HepG2 (cell line): Measurements from ENCODE around the gene LEMD2. TPM values are rescaled to one million over a fixed set of nuclear protein-coding genes. Genes with fewer than 3 reads are reported as not detected.

Experiments used
- ATAC-seq: fragments of 200-7000 bp; cut with Tn5 transposase; 3 replicates; pipeline ENCODE4 v1.9.1; 2020; ENCODE audit warnings: mild to moderate bottlenecking, moderate library complexity
- BruUV-seq: library from RNA; stranded (reverse); fragments of 400-500 nt; replicated peaks from 2 replicates; lab custom pipeline; 2021; lab: Mats Ljungman, UMichigan
- CTCF ChIA-PET: fragments of 300-600 bp; formaldehyde crosslinking; extraction: SDS; loops from one replicate; lab custom pipeline; 2021; ENCODE audit warnings: low total read pairs, inconsistent platforms, low intra/inter-chr PET ratio; lab: Yijun Ruan, JAX
- POLR2A ChIA-PET: fragments of 350-600 bp; sonication (Branson Sonifier 250); formaldehyde crosslinking; loops from one replicate; lab custom pipeline; 2020; ENCODE audit warnings: antibody characterized with exemption, inconsistent platforms; lab: Yijun Ruan, JAX
- DNase-seq: peaks from one replicate; pipeline ENCODE4 v3.0.0-alpha.2; 2015; ENCODE audit warnings: low spot score
- FAIRE-seq: peaks from 3 replicates; lab custom pipeline; 2011; peaks lifted over from hg19 to GRCh38; lab: Jason Lieb, UNC
- H2AFZ ChIP-seq: one replicate; pipeline ENCODE4 v1.6.1; 2011; ENCODE audit warnings: low read length, inconsistent platforms
- H3K27ac ChIP-seq: fragments of 300-600 bp; 3 replicates; pipeline ENCODE4 v1.8.0; 2011; ENCODE audit warnings: mixed run types, mild to moderate bottlenecking, mixed read lengths, low read length, inconsistent platforms; ENCODE audit not compliant: insufficient read depth; ENCODE audit errors: extremely low read length
- H3K27me3 ChIP-seq, 2 experiments: fragments of 200-600 bp in 1 of 2; 2 replicates in 1 of 2; 3 replicates in 1 of 2; pipeline versions ENCODE4 v1.6.0 to v1.8.0; 2011; ENCODE audit warnings: low read length in 2 of 2, mild to moderate bottlenecking in 2 of 2, moderate library complexity in 2 of 2, inconsistent platforms in 1 of 2; ENCODE audit not compliant: insufficient read depth in 2 of 2, control insufficient read depth in 1 of 2
- H3K36me3 ChIP-seq, 2 experiments: fragments of 200-600 bp in 1 of 2; replicated peaks in 1 of 2; 2 replicates in 1 of 2; 3 replicates in 1 of 2; pipeline versions ENCODE4 v1.5.1 to v1.8.0; 2011; ENCODE audit warnings: low read length in 2 of 2, inconsistent platforms in 1 of 2; ENCODE audit not compliant: insufficient read depth in 2 of 2, control insufficient read depth in 1 of 2
- H3K4me1 ChIP-seq: 2 replicates; pipeline ENCODE4 v1.5.1; 2012; ENCODE audit warnings: low read length, inconsistent platforms; ENCODE audit not compliant: insufficient read depth
- H3K4me2 ChIP-seq: 2 replicates; pipeline ENCODE4 v1.6.0; 2011; ENCODE audit warnings: low read depth, low read length, inconsistent platforms
- H3K4me3 ChIP-seq, 3 experiments: fragments of 200-600 bp in 1 of 3; sonication (generic), shearing (Covaris generic) in 1 of 3; replicated peaks in 1 of 3; 2 replicates each; pipeline ENCODE4 v1.5.1; 2011 to 2016; ENCODE audit warnings: low read length in 3 of 3, inconsistent platforms in 2 of 3, low read depth in 2 of 3, mild to moderate bottlenecking in 2 of 3, control low read depth in 1 of 3, mixed read lengths in 1 of 3; ENCODE audit not compliant: insufficient read depth in 1 of 3
- H3K79me2 ChIP-seq: one replicate; pipeline ENCODE4 v1.6.1; 2011; ENCODE audit warnings: low read length, inconsistent platforms; ENCODE audit not compliant: insufficient read depth
- H3K9ac ChIP-seq: 2 replicates; pipeline ENCODE4 v1.6.0; 2011; ENCODE audit warnings: mild to moderate bottlenecking, low read depth, low read length, inconsistent platforms; ENCODE audit not compliant: insufficient read depth
- H3K9me3 ChIP-seq: 2 replicates; pipeline ENCODE4 v1.5.1; 2012; ENCODE audit warnings: mild to moderate bottlenecking, low read length
- H4K20me1 ChIP-seq: 2 replicates; pipeline ENCODE4 v1.6.0; 2011; ENCODE audit warnings: inconsistent platforms, mild to moderate bottlenecking, low read length, moderate library complexity; ENCODE audit not compliant: insufficient read depth
- FOXO4 ChIP-seq: sonication (generic); formaldehyde crosslinking; conservative IDR thresholded peaks from 2 replicates; pipeline ENCODE4 v1.8.1; 2023; ENCODE audit warnings: missing genetic modification reagents
- HNRNPLL ChIP-seq: fragments of 200-400 bp; formaldehyde crosslinking; IDR thresholded peaks from 2 replicates; pipeline ENCODE4 v1.6.1; 2017; ENCODE audit warnings: mild to moderate bottlenecking, low read depth, low read length; ENCODE audit not compliant: poor library complexity, severe bottlenecking
- IKZF5 ChIP-seq: IDR thresholded peaks from 2 replicates; pipeline ENCODE4 v1.6.1; 2018; ENCODE audit warnings: missing genetic modification reagents, mild to moderate bottlenecking, missing compliant biosample characterization
- NCOA1 ChIP-seq: sonication (generic); formaldehyde crosslinking; IDR thresholded peaks from 2 replicates; pipeline ENCODE4 v1.9.0; 2021; ENCODE audit warnings: missing genetic modification reagents
- PRMT3 ChIP-seq: sonication (generic); formaldehyde crosslinking; IDR thresholded peaks from 2 replicates; pipeline ENCODE4 v1.8.1; 2022; ENCODE audit warnings: low read depth, mild to moderate bottlenecking, moderate library complexity, missing genetic modification reagents, borderline replicate concordance
- ZNF224 ChIP-seq: sonication (generic); formaldehyde crosslinking; IDR thresholded peaks from 2 replicates; pipeline ENCODE4 v1.5.0; 2020; ENCODE audit warnings: mild to moderate bottlenecking, missing genetic modification reagents
- ZNF713 ChIP-seq: sonication (generic); formaldehyde crosslinking; IDR thresholded peaks from 2 replicates; pipeline ENCODE4 v1.4.0; 2020; ENCODE audit warnings: mild to moderate bottlenecking, missing genetic modification reagents
- WGBS: methylation state at CpG from one replicate; pipeline ENCODE4 v1.1.6; 2017; ENCODE audit warnings: low lambda C conversion rate; 5-methylcytosine and 5-hydroxymethylcytosine counted together
- in situ Hi-C: cut with HindIII; loops from 2 replicates; pipeline ENCODE4 v1.10.0; 2017; ENCODE audit warnings: low pct_unique_long_range_greater_than_20kb; ENCODE audit not compliant: extremely low pct_ligation_motif_present
- intact Hi-C: fragments of 100-400 bp; cut with micrococcal nuclease; formaldehyde crosslinking; loops from one replicate; pipeline ENCODE4 v1.10.0; 2022; ENCODE audit not compliant: unreplicated experiment
- polyA plus RNA-seq, 8 experiments: library from polyadenylated mRNA; depleted of rRNA in 3 of 8; stranded (reverse) in 7 of 8; unstranded in 1 of 8; fragments of >200 nt; fragmentation: Illumina TruSeq in 4 of 8; extraction: Trizol in 4 of 8; gene quantifications; 2 replicates each; pipeline versions ENCODE4 v1.2.1 to v1.2.3, GENCODE V29; 2011 to 2016; ENCODE audit warnings: low read depth in 4 of 8, missing spikeins in 1 of 8, mixed read lengths in 1 of 8; ENCODE audit not compliant: insufficient read depth in 1 of 8
- total RNA-seq, 5 experiments: library from RNA; depleted of rRNA; stranded (reverse); fragments of >200 nt; fragmentation: Illumina TruSeq; extraction: Trizol; gene quantifications; 2 replicates each; pipeline ENCODE4 v1.2.3, GENCODE V29; 2016; ENCODE audit warnings: low read depth in 1 of 5

LEMD2 gene
- total and polyA plus RNA-seq, 2 of the 13 experiments (the other 11 are each of a cell fraction or from before 2014, with no cell fraction given): 45.2 to 62.9 TPM

GRCh38 chr6:33806841-33807240 is 17.9 kb upstream of the LEMD2 start:
- Histone ChIP-seq H4K20me1 (no peaks in the 10 kb centered on the region; the same call in 1 of the 2 replicates), H3K79me2 (no peaks in the 10 kb centered on the region), H3K36me3 (no peaks in the 10 kb centered on the region), H3K27me3 (peaks cover 8 to 78% of the 10 kb centered on the region in 2 experiments; a peak in 4 of 5 replicates), H3K4me2 (no peak overlapping the region), H3K9me3 (no peaks in the 10 kb centered on the region), H2AFZ (no peak overlapping the region), H3K27ac (no peak overlapping the region), H3K4me1 (no peaks in the 10 kb centered on the region), H3K4me3 (no peak overlapping the region), H3K9ac (no peak overlapping the region)
- POLR2A ChIA-PET: no interaction called here
- ATAC-seq: no peak
- TF ChIP-seq ZNF713: no peak
- TF ChIP-seq HNRNPLL: no peak
- WGBS: 23% methylated on average over 8 of the region's 9 CpGs
- in situ Hi-C loops (no loop called here), intact Hi-C loops (no loop called here)
- FAIRE-seq: no peak
- no peak for DNase-seq
- BruUV-seq: no TSS peak
- CTCF ChIA-PET: no interaction called here

- no TSS peak for BruUV-seq
- ChIA-PET CTCF (no interaction called here), POLR2A (no interaction called here)
- H2AFZ ChIP-seq: no peak within 1 kb of the TSS
- no peak within 1 kb of the TSS for H3K4me2 ChIP-seq
- intact Hi-C loops: no loop called here
- DNase-seq (no peak), ATAC-seq (no peak), FAIRE-seq (no peak)
- no peaks in the 10 kb centered on the region for H3K4me1 ChIP-seq
- H3K27me3 ChIP-seq: peaks cover 11 to 83% of the 10 kb centered on the region in 2 experiments; a peak in 4 of 5 replicates
- no peaks in the 10 kb centered on the region for H3K79me2 ChIP-seq
- H3K9me3 ChIP-seq: no peaks in the 10 kb centered on the region
- H3K9ac ChIP-seq: no peak within 1 kb of the TSS
- no peaks in the 10 kb centered on the region; the same call in 1 of the 2 replicates for H4K20me1 ChIP-seq
- H3K27ac ChIP-seq: no peak within 1 kb of the TSS
- no peak within 1 kb of the TSS for H3K4me3 ChIP-seq
- no peaks in the 10 kb centered on the region for H3K36me3 ChIP-seq
- in situ Hi-C loops: no loop called here
- WGBS: 45% methylated on average over 14 of the region's 14 CpGs
- TF ChIP-seq NCOA1 (CRISPR knock-in tag) (no peak), IKZF5 (no peak), FOXO4 (no peak), ZNF224 (no peak), PRMT3 (CRISPR knock-in tag) (no peak)
These were observed 14.7 kb upstream of the LEMD2 start, which contains the start of gene MLN for GRCh38 chr6:33803571-33804053. Gene MLN (minus strand): TSS chr6:33804003. CDS start chr6:33801163, 2,840 bp downstream.
